Body of pancreas (tissue), 4 donors: ENCODE results near the gene CNTNAP5. TPM values are rescaled to one million over a fixed set of nuclear protein-coding genes. Genes with fewer than 3 reads are reported as not detected.

Source experiments
- ATAC-seq: fragments of 150-250 bp; one replicate; pipeline ENCODE4 v1.9.1; 2016
- DNase-seq, 4 donors: peaks; one replicate each; pipeline ENCODE4 v3.0.0-alpha.2; 2019
- H3K27ac ChIP-seq, 4 donors: fragments of 200-600 bp; sonication (generic); 1 replicate in 3 of 4; 2 replicates in 1 of 4; pipeline versions ENCODE4 v1.5.1 to v1.6.1; 2016 to 2019; ENCODE audit warnings: mild to moderate bottlenecking in 1 of 4, mixed read lengths in 1 of 4, moderate library complexity in 1 of 4
- H3K27me3 ChIP-seq, 2 donors: fragments of 200-600 bp; sonication (generic); one replicate each; pipeline ENCODE4 v1.6.0; 2016; ENCODE audit warnings: mild to moderate bottlenecking in 1 of 2
- H3K36me3 ChIP-seq, 2 donors: fragments of 200-600 bp; sonication (generic); replicated peaks in 1 of 2; 2 replicates each; pipeline ENCODE4 v1.5.1; 2016; ENCODE audit warnings: low read depth in 2 of 2; ENCODE audit not compliant: insufficient read depth in 1 of 2
- H3K4me1 ChIP-seq: fragments of 200-600 bp; sonication (generic); one replicate; pipeline ENCODE4 v1.6.0; 2016
- H3K4me3 ChIP-seq, 2 donors: fragments of 200-600 bp; sonication (generic); 1 replicate in 1 of 2; 2 replicates in 1 of 2; pipeline ENCODE4 v1.5.1; 2016 to 2019
- H3K9me3 ChIP-seq, 3 donors: fragments of 200-600 bp; sonication (generic); 1 replicate in 2 of 3; 2 replicates in 1 of 3; pipeline ENCODE4 v1.5.1; 2016
- POLR2A ChIP-seq, 3 donors: fragments of 450-650 bp; IDR thresholded peaks; one replicate each; pipeline ENCODE4 v1.6.1; 2016; ENCODE audit warnings: antibody characterized with exemption in 3 of 3, mild to moderate bottlenecking in 2 of 3
- WGBS, 2 donors: methylation state at CpG; one replicate each; pipeline ENCODE4 v1.1.5; 2017; 5-methylcytosine and 5-hydroxymethylcytosine counted together
- intact Hi-C: fragments of 100-400 bp; cut with DNase I; formaldehyde crosslinking; loops from one replicate; pipeline ENCODE4 v1.15.1; 2023
- total RNA-seq, 2 donors: library from RNA; depleted of rRNA; stranded (reverse); fragments of >200 nt; gene quantifications; one replicate each; pipeline ENCODE4 v1.1.0, GENCODE V29; 2016
- TF ChIP-seq, protein P1 (sequence below), 7 experiments: fragments of 450-650 bp in 4 of 7; fragments of 200-600 bp in 3 of 7; sonication (generic) in 3 of 7; IDR thresholded peaks; one replicate each; pipeline ENCODE4 v1.5.1; 2016 to 2019; ENCODE audit warnings: antibody characterized with exemption in 7 of 7

The CNTNAP5 gene
- total RNA-seq, 2 donors from 2014 or later: 0.26 to 0.33 TPM

DNA sequence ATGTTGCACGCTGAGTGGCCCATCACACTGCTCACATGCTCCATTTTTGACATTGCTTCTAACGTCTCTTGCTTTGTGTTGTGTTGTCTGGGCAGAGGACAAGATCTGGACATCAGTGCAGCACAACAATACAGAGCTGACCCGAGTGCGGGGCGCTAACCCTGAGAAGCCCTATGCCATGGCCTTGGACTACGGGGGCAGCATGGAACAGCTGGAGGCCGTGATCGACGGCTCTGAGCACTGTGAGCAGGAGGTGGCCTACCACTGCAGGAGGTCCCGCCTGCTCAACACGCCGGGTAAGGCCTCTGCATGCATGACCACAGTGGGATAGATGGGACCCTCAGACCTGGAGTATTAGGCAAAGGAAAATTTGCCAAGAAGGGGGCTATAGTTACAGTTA lies 622.6 kb downstream of the CNTNAP5 start:
- no peak overlapping the region for H3K4me3 ChIP-seq
- 75 to 77% methylated on average over 11 to 12 of the region's 12 CpGs for WGBS, 2 donors
- H3K36me3 ChIP-seq: no peaks in the 10 kb centered on the region
- intact Hi-C loops: no loop called here
- DNase-seq (no peak), ATAC-seq (no peak)
- H3K4me1 ChIP-seq: no peaks in the 10 kb centered on the region
- no peaks in the 10 kb centered on the region for H3K27me3 ChIP-seq
- H3K27ac ChIP-seq: no peak overlapping the region
- TF ChIP-seq, protein P1, sequence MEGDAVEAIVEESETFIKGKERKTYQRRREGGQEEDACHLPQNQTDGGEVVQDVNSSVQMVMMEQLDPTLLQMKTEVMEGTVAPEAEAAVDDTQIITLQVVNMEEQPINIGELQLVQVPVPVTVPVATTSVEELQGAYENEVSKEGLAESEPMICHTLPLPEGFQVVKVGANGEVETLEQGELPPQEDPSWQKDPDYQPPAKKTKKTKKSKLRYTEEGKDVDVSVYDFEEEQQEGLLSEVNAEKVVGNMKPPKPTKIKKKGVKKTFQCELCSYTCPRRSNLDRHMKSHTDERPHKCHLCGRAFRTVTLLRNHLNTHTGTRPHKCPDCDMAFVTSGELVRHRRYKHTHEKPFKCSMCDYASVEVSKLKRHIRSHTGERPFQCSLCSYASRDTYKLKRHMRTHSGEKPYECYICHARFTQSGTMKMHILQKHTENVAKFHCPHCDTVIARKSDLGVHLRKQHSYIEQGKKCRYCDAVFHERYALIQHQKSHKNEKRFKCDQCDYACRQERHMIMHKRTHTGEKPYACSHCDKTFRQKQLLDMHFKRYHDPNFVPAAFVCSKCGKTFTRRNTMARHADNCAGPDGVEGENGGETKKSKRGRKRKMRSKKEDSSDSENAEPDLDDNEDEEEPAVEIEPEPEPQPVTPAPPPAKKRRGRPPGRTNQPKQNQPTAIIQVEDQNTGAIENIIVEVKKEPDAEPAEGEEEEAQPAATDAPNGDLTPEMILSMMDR (IDR thresholded peaks at IDR 0.05): no peak
- no peak for TF ChIP-seq POLR2A (IDR thresholded peaks at IDR 0.05)
- H3K9me3 ChIP-seq: no peaks in the 10 kb centered on the region

DNA sequence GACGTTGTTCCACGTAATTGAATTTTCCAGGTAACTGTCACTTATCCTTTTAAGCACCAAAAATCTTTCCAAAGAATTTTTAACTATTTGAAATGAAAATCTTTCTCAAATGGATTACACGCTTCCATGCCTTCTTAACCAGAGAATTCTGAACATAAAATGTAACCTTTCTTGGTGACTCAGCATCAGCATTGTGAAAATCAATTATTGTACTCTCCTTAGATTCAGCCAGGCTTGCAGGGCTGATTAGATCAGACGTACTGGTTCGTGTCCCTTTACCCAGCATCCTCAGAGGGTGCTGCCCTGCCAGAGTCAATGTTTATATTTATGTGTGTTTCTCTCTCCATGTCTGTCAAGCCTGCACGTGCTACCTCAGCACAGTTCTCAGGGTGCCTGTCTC lies 623.9 kb downstream of the CNTNAP5 start:
- no peaks in the 10 kb centered on the region for H3K4me1 ChIP-seq
- H3K36me3 ChIP-seq: no peaks in the 10 kb centered on the region
- ATAC-seq (no peak), DNase-seq (no peak)
- H3K4me3 ChIP-seq: no peak overlapping the region
- no peak overlapping the region for H3K27ac ChIP-seq
- no peaks in the 10 kb centered on the region for H3K27me3 ChIP-seq
- intact Hi-C loops: no loop called here
- no peaks in the 10 kb centered on the region for H3K9me3 ChIP-seq
- 47 to 54% methylated on average over 6 of the region's 6 CpGs for WGBS, 2 donors
- TF ChIP-seq, protein P1 (IDR thresholded peaks at IDR 0.05): no peak
- no peak for TF ChIP-seq POLR2A (IDR thresholded peaks at IDR 0.05)

DNA sequence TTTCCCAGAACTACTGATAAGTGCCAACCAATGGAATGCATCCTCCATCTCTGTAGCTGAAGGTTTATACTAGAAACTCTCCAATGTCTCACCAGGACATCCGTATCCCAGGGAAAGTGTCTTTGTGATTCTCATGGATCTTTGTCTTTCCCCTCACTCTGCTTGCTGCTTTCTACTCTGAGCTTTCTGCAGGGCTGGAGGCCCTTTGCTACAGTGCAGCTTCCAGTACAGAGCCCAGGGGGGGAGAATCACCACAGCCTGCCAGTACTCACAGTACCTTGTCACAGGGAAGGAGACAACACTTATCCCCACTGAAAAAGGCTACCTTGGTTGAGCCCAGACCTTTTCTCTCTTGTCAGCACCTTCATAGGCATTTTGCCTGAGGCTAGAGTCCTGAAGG lies 627.0 kb downstream of the CNTNAP5 start:
- intact Hi-C loops: no loop called here

DNA sequence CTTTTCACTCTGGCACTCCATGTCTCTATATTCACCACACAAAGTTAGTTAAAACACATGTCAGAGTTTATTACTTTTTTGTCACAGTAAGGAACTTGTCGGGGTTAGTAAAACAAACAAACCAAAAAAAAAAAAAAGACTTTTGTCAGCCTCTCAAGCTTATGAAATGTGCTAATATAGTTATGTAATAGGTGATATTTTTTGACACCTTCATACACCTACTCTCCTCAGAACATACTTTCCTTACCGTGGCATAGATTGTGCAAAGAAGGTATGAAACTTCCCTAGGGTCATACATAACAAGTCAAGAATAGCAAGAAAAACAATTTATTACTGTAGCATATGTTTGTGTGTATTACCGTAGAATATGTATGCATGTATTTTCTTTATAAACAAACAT lies 633.3 kb downstream of the CNTNAP5 start:
- Histone ChIP-seq H3K27ac (no peak overlapping the region), H3K4me3 (no peak overlapping the region), H3K27me3 (no peaks in the 10 kb centered on the region), H3K9me3 (no peaks in the 10 kb centered on the region), H3K36me3 (no peaks in the 10 kb centered on the region), H3K4me1 (no peaks in the 10 kb centered on the region)
- intact Hi-C loops: no loop called here
- ATAC-seq (no peak), DNase-seq (no peak)
- TF ChIP-seq, protein P1 (IDR thresholded peaks at IDR 0.05): no peak
- TF ChIP-seq POLR2A (IDR thresholded peaks at IDR 0.05): no peak
- 44 to 47% methylated on average over 3 of the region's 3 CpGs for WGBS, 2 donors

More for the DNA sequence above, 627.0 kb downstream of the CNTNAP5 start:
- 71 to 89% methylated on average over 1 of the region's 1 CpG for WGBS, 2 donors
- Histone ChIP-seq H3K4me3 (no peak overlapping the region), H3K27ac (no peak overlapping the region), H3K27me3 (no peaks in the 10 kb centered on the region), H3K9me3 (no peaks in the 10 kb centered on the region), H3K4me1 (no peaks in the 10 kb centered on the region), H3K36me3 (no peaks in the 10 kb centered on the region)
- no peak for DNase-seq
- ATAC-seq: no peak
- TF ChIP-seq POLR2A (IDR thresholded peaks at IDR 0.05): no peak
- TF ChIP-seq, protein P1 (IDR thresholded peaks at IDR 0.05): no peak

DNA sequence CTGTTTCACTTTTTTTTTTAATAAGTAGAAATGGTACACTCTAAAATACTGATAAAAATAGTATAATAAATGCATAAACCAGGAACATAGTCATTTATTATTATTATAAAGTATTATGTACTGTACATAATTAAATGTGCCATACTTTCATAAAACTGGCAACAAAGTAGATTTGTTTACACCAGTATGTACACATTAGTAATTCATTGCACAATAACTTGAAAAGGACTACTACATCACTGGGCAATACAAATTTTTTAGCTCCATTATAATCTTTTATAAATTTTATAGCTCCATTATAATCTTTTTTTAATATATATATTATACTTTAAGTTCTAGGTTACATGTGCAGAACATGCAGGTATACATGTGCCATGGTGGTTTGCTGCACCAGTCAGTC lies 636.5 kb downstream of the CNTNAP5 start:
- Histone ChIP-seq H3K27ac (no peak overlapping the region), H3K36me3 (no peaks in the 10 kb centered on the region), H3K4me3 (no peak overlapping the region), H3K9me3 (no peaks in the 10 kb centered on the region), H3K27me3 (no peaks in the 10 kb centered on the region), H3K4me1 (no peaks in the 10 kb centered on the region)
- DNase-seq: no peak
- intact Hi-C loops: no loop called here
- no peak for TF ChIP-seq POLR2A (IDR thresholded peaks at IDR 0.05)
- TF ChIP-seq, protein P1 (IDR thresholded peaks at IDR 0.05): no peak
- ATAC-seq: no peak
